Ishikawa (cell line): ENCODE measurements around the gene ALDH6A1.
A peak's percentile ranks its signal among the peaks of the same experiment; 100 is the strongest.

Source experiments
- CEBPB ChIP-seq: IDR thresholded peaks from 2 replicates; pipeline ENCODE4 v1.6.1; 2012
- CREB1 ChIP-seq: IDR thresholded peaks from 2 replicates; pipeline ENCODE4 v1.6.1; 2012; ENCODE audit warnings: low read depth
- EGR1 ChIP-seq: IDR thresholded peaks from 2 replicates; pipeline ENCODE4 v1.6.1; 2012
- EP300 ChIP-seq: IDR thresholded peaks from 2 replicates; pipeline ENCODE4 v1.6.1; 2012; ENCODE audit warnings: borderline replicate concordance
- RAD21 ChIP-seq: IDR thresholded peaks from 2 replicates; pipeline ENCODE4 v1.6.1; 2012; ENCODE audit warnings: low read depth
- REST ChIP-seq: IDR thresholded peaks from 2 replicates; pipeline ENCODE4 v1.6.1; 2012; ENCODE audit warnings: low read depth, mild to moderate bottlenecking
- YY1 ChIP-seq: IDR thresholded peaks from 2 replicates; pipeline ENCODE4 v1.6.1; 2012; ENCODE audit warnings: low read depth

- no peak for TF ChIP-seq RAD21
- TF ChIP-seq REST: no peak
- peak; percentile 48; the same call in 1 of the 2 replicates for TF ChIP-seq EGR1
- no peak for TF ChIP-seq EP300
- peak; percentile 34; the same call in 1 of the 2 replicates for TF ChIP-seq CREB1
- peak; percentile 54; the same call in 1 of the 2 replicates for TF ChIP-seq YY1
- TF ChIP-seq CEBPB: no peak
Observed at GRCh38 chr14:74018586-74019407, 65.5 kb downstream of the ALDH6A1 start, which contains the start of the genes BBOF1 and ENTPD5.
